Large intestine (tissue), 3 donors: ENCODE data around the gene TNIP1. TPM values are rescaled to one million over a fixed set of nuclear protein-coding genes. Genes with fewer than 3 reads are reported as not detected.

Experiments
- DNase-seq, 2 donors: peaks; one replicate each; pipeline versions ENCODE4 v3.0.0 to v3.0.0-alpha.2; 2013
- H3K27ac ChIP-seq: one replicate; pipeline ENCODE4 v1.5.1; 2013; ENCODE audit warnings: low read length
- H3K27me3 ChIP-seq: 2 replicates; pipeline ENCODE4 v1.6.1; 2013; ENCODE audit warnings: low read length; ENCODE audit not compliant: control insufficient read depth, insufficient read depth
- H3K36me3 ChIP-seq: 2 replicates; pipeline ENCODE4 v1.6.1; 2013; ENCODE audit warnings: low read length; ENCODE audit not compliant: control insufficient read depth, insufficient read depth
- H3K4me1 ChIP-seq: one replicate; pipeline ENCODE4 v1.6.1; 2013; ENCODE audit warnings: low read length; ENCODE audit not compliant: control insufficient read depth, insufficient read depth
- H3K4me3 ChIP-seq: one replicate; pipeline ENCODE4 v1.5.1; 2013; ENCODE audit warnings: low read length
- H3K9me3 ChIP-seq: one replicate; pipeline ENCODE4 v1.6.1; 2013; ENCODE audit warnings: mild to moderate bottlenecking, low read depth, low read length, moderate library complexity; ENCODE audit not compliant: control insufficient read depth
- WGBS: methylation state at CpG from one replicate; pipeline ENCODE4 v1.1.5; 2013; ENCODE audit warnings: low lambda C conversion rate; ENCODE audit not compliant: insufficient coverage; 5-methylcytosine and 5-hydroxymethylcytosine counted together
- polyA plus RNA-seq: library from polyadenylated mRNA; unstranded; fragments of 120-200 nt; gene quantifications from one replicate; pipeline ENCODE4 v1.2.1, GENCODE V29; 2013

Gene TNIP1
- polyA plus RNA-seq, 1 donor: 69.0 TPM

GRCh38 chr5:150987746-150988145 lies 93.1 kb downstream of the TNIP1 start:
- WGBS: no CpG with 5 or more reads among the region's 3 CpGs
- DNase-seq: no peak
- Histone ChIP-seq H3K27me3 (peaks cover 2% of the 10 kb centered on the region), H3K27ac (no peak overlapping the region), H3K4me1 (no peaks in the 10 kb centered on the region), H3K9me3 (no peaks in the 10 kb centered on the region), H3K36me3 (no peaks in the 10 kb centered on the region), H3K4me3 (no peak overlapping the region)

Other genes starting within 250 kb of the TNIP1 start
- 0.09 TPM for gene IRGM, start 234.5 kb downstream of the TNIP1 start, polyA plus RNA-seq
- gene ZNF300, start 176.1 kb downstream of the TNIP1 start, polyA plus RNA-seq: 13.7 TPM
- gene GPX3, start 60.4 kb downstream of the TNIP1 start, polyA plus RNA-seq: 34.3 TPM
- gene ANXA6, start 76.7 kb upstream of the TNIP1 start, polyA plus RNA-seq: 112 TPM
- gene CCDC69, start 143.1 kb upstream of the TNIP1 start, polyA plus RNA-seq: 45.3 TPM
- 18.7 TPM for gene GM2A, start 172.2 kb upstream of the TNIP1 start, polyA plus RNA-seq
- gene SLC36A3, start 222.7 kb upstream of the TNIP1 start, polyA plus RNA-seq: not detected